GM06990 (cell line): ENCODE measurements around the gene ARHGAP33.

Source experiments
- DNase-seq: peaks from one replicate; pipeline ENCODE4 v3.0.0-alpha.2; 2011; ENCODE audit not compliant: insufficient read length; ENCODE audit errors: extremely low read depth
- H3K27me3 ChIP-seq: replicated peaks from 2 replicates; pipeline ENCODE4 v1.6.0; 2011; ENCODE audit warnings: low read length; ENCODE audit not compliant: control insufficient read depth, insufficient read depth
- H3K36me3 ChIP-seq: 2 replicates; pipeline ENCODE4 v1.5.1; 2011; ENCODE audit warnings: low read length; ENCODE audit not compliant: control insufficient read depth, insufficient read depth
- H3K4me3 ChIP-seq: replicated peaks from 2 replicates; pipeline ENCODE4 v1.5.1; 2011; ENCODE audit warnings: low read depth, mild to moderate bottlenecking, control low read depth, low read length
- TF ChIP-seq, protein P1 (sequence below): IDR thresholded peaks from 2 replicates; pipeline ENCODE4 v1.5.1; 2011; ENCODE audit warnings: low read length, control low read depth, mild to moderate bottlenecking, inconsistent platforms; ENCODE audit not compliant: insufficient read depth, poor library complexity, severe bottlenecking

The ARHGAP33 gene

DNA sequence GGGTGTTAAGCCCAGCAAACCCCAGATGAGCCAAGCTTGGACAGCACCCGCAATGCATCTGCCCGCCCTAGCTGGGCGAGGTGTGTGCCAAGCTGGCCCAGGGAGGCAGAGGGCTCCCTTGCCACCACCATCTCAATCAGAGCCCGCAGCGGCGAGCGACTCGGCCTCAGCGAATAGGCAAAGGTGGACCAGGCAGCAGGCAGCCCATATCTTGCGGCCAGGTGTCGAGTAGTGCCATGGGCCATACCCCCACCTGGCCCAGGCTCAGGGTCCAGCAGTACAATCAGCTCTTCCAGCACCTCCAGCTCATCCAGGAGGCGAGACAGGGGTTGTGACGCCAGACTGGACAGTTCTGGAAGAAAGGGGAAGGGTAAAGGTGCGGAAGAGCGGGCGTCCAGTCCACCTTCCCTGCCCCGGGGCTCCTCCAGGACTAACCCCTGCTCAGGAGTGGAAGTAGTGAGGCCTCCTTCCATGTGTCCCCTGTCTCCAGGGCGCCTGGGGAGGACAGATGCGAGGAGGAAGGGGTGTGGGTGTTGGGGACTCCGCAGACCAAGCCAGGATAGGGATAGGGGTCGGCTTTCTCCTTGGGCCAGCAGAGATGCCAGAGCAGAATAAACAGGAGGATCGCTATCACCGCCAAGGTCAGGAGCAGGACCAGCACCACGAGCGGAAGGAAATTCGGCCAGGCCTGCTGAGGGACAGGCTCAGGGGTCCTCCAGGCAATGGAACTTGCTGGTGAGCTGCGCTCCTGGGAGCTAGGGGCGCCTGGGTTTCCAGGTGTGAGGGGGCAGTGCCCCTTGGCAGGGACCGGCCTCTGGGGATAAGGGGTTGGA, 35.9 kb upstream of the ARHGAP33 start:
- no peaks in the 10 kb centered on the region for H3K27me3 ChIP-seq
- peak overlapping the region; percentile 74; the same call in 1 of the 2 replicates for H3K4me3 ChIP-seq
- no peak for DNase-seq
- TF ChIP-seq, protein P1, sequence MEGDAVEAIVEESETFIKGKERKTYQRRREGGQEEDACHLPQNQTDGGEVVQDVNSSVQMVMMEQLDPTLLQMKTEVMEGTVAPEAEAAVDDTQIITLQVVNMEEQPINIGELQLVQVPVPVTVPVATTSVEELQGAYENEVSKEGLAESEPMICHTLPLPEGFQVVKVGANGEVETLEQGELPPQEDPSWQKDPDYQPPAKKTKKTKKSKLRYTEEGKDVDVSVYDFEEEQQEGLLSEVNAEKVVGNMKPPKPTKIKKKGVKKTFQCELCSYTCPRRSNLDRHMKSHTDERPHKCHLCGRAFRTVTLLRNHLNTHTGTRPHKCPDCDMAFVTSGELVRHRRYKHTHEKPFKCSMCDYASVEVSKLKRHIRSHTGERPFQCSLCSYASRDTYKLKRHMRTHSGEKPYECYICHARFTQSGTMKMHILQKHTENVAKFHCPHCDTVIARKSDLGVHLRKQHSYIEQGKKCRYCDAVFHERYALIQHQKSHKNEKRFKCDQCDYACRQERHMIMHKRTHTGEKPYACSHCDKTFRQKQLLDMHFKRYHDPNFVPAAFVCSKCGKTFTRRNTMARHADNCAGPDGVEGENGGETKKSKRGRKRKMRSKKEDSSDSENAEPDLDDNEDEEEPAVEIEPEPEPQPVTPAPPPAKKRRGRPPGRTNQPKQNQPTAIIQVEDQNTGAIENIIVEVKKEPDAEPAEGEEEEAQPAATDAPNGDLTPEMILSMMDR = no peak
- peaks cover 26% of the 10 kb centered on the region for H3K36me3 ChIP-seq

DNA sequence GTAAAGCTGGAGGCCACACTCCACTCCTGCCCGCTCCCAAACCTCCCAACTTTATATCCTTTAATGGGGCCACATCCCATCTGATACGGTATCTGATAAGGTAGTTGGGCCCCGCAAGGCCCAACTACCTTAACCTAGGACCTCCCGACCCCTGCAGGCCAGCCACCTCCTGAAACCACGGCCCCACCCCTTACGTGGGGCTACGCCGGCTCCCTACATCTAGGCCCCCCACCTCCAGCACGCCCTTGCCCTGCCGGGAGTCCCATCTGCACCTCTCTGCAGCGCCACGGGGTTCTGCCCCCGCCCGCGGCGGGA, 35.3 kb upstream of the ARHGAP33 start:
- Histone ChIP-seq H3K4me3 (peak overlapping the region; percentile 74), H3K27me3 (no peaks in the 10 kb centered on the region), H3K36me3 (peaks cover 22% of the 10 kb centered on the region)
- TF ChIP-seq, protein P1 = no peak
- no peak for DNase-seq

DNA sequence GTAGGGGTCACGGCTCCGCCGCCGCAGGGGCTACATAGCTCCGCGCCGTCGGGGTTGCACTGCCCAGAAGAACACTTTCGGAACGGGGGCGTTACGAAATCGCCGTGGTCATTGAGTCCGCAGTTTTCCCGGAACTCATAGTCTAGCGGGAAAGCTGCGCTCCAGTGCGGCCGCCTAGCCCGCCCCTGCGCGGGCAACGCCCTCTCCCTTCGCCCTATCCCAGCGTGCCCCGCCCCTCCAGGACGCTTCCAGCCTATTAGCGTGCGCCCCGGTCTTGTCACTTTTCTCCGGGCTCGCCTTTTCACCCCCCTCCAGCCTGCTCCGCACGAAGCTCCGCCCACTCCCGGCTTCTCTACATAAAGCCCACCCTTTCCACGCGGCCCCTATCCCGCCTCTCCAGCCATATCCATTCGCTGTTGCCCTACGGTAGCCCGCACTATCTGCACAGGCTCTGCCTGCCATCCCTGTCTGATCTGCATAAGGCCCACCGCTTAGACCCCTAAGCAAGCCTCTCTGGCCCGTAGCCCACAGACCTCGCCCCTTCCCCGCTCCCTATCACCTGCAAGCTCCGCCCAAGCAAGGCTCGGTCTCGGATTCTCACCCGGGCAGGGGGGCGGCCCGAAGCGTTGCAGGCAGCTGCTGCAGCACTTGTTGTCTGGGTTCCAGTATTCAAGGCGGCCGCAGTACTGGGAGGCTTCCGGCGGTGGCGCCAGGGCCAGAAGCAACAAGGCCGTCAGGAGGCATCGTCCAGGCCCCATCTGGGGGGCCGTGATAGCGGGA, 34.8 kb upstream of the ARHGAP33 start:
- H3K27me3 ChIP-seq = no peaks in the 10 kb centered on the region
- TF ChIP-seq, protein P1 = peak; percentile 40
- DNase-seq = peak; percentile 94
- H3K36me3 ChIP-seq = peaks cover 17% of the 10 kb centered on the region
- peak overlapping the region; percentile 74 for H3K4me3 ChIP-seq

DNA sequence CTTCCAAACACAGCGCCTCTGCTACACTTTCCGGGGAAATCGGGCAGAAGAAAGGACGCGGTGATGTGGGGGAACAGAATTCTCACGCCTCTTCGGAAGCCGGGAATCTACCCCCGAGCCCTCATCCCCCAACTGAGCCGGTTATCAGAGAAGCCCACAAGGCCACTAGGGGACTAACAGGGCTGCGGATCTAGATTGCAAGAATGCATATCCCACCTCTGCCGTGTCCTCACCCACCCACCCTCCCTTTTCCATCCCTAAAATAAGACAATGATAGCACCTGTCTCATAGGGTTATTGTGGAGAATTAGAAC, 34.2 kb upstream of the ARHGAP33 start:
- TF ChIP-seq, protein P1 = peak; percentile 26
- Histone ChIP-seq H3K4me3 (peak overlapping the region; percentile 74), H3K27me3 (no peaks in the 10 kb centered on the region), H3K36me3 (peaks cover 17% of the 10 kb centered on the region)
- no peak for DNase-seq

DNA sequence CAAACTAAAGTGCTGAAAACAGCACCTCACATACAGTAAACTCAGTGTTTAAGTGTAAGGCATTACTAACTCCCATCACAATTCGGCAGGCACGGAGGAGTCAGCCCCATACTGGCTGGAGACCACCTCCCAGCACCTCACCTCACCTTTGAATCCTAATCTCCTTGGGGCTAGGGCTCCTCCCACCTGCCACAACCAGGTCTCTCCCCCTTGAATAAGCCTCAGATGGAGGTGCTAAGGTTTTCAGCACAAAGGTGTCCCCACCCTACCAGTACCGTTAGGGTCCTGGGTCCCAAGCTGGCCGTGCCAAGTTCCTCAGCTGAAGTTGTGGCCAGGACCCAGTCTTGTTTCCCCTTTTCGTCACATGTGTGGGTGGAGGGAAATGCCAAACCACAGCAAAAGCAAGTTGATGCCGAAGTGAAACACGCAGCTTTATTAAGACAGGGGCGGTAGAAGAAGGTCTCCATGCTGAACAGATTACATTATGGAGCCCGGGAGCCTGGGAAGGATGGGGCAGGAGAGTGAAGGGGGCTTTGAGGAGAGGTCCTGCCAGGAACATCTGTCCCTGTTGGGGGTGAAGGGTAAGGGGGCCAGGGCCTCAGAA, 33.1 kb upstream of the ARHGAP33 start, which contains the start of gene IGFLR1:
Gene IGFLR1, minus strand, starts transcription at position 332 of the 604 bp plus-strand sequence. CDS start 1,272 bp downstream, outside the sequence.
- Histone ChIP-seq H3K36me3 (peaks cover 10% of the 10 kb centered on the region), H3K27me3 (no peaks in the 10 kb centered on the region), H3K4me3 (peak within 1 kb of the TSS; percentile 74)
- TF ChIP-seq, protein P1 = no peak
- DNase-seq = peak; percentile 75
